Osteoblast (primary cell): ENCODE results near the gene RASGRP4. TPM values are rescaled to one million over a fixed set of nuclear protein-coding genes. Genes with fewer than 3 reads are reported as not detected.

Source experiments
- DNase-seq: peaks from one replicate; pipeline ENCODE4 v3.0.0; 2011; ENCODE audit warnings: low spot score, mixed read lengths; ENCODE audit not compliant: insufficient read length; ENCODE audit errors: missing footprints
- H2AFZ ChIP-seq: 2 replicates; pipeline ENCODE4 v1.6.0; 2011; ENCODE audit warnings: mild to moderate bottlenecking, low read length
- H3K27ac ChIP-seq: 2 replicates; pipeline ENCODE4 v1.5.1; 2011; ENCODE audit warnings: mild to moderate bottlenecking, low read depth, low read length, moderate library complexity
- H3K27me3 ChIP-seq: 2 replicates; pipeline ENCODE4 v1.6.0; 2012; ENCODE audit warnings: mild to moderate bottlenecking, control low read depth, inconsistent platforms, low read length, moderate library complexity; ENCODE audit not compliant: insufficient read depth
- H3K36me3 ChIP-seq: 2 replicates; pipeline ENCODE4 v1.5.1; 2011; ENCODE audit warnings: mild to moderate bottlenecking, low read length, control low read depth, moderate library complexity; ENCODE audit not compliant: insufficient read depth
- H3K4me1 ChIP-seq: 2 replicates; pipeline ENCODE4 v1.5.1; 2011; ENCODE audit warnings: mild to moderate bottlenecking, low read length, control low read depth, moderate library complexity; ENCODE audit not compliant: insufficient read depth
- H3K4me2 ChIP-seq: 2 replicates; pipeline ENCODE4 v1.6.0; 2011; ENCODE audit warnings: mild to moderate bottlenecking, low read length; ENCODE audit not compliant: insufficient read depth
- H3K4me3 ChIP-seq: fragments of 200-600 bp; sonication (generic); 3 replicates; pipeline ENCODE4 v1.5.1; 2012; ENCODE audit warnings: mild to moderate bottlenecking, low read length, inconsistent platforms; ENCODE audit not compliant: insufficient read depth
- H3K79me2 ChIP-seq: 2 replicates; pipeline ENCODE4 v1.6.0; 2012; ENCODE audit warnings: mild to moderate bottlenecking, low read length, control low read depth, inconsistent platforms; ENCODE audit not compliant: insufficient read depth
- H3K9me3 ChIP-seq: 2 replicates; pipeline ENCODE4 v1.5.1; 2011; ENCODE audit warnings: low read depth, low read length, control low read depth
- H4K20me1 ChIP-seq: 2 replicates; pipeline ENCODE4 v1.6.0; 2012; ENCODE audit warnings: mild to moderate bottlenecking, low read length, control low read depth; ENCODE audit not compliant: insufficient read depth
- total RNA-seq: library from RNA; depleted of rRNA; stranded (reverse); fragments of >200 nt; gene quantifications from 2 replicates; pipeline ENCODE4 v1.2.3, GENCODE V29; 2012
- TF ChIP-seq, protein P1 (sequence below): IDR thresholded peaks from 2 replicates; pipeline ENCODE4 v1.5.1; 2011; ENCODE audit warnings: mild to moderate bottlenecking, low read depth, low read length, moderate library complexity; ENCODE audit errors: extremely low read depth

The RASGRP4 gene
- total RNA-seq, 1 donor, result not detected

DNA sequence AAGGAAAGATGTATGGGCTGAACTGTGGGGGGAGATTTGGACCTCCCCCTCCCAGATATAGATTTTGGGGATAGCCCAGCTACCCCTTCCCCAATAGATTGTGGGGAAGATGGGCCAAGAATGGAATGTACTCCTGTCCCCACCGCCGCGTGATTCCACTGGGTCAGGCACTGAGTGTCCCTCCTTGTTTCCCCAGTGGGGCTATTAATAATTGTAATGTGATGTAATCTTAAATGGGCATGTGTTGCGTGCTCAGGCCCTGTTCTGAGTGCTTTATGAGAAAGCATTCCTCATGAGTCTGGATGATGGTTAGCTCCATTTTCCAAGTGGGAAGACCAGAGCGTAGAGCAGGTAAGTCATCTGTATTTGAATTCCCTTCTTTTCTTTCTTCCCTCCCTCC, 50.3 kb downstream of the RASGRP4 start:
- DNase-seq, result peak; percentile 91
- Histone ChIP-seq H2AFZ (no peak overlapping the region), H3K27me3 (no peaks in the 10 kb centered on the region), H3K4me1 (peaks cover 15% of the 10 kb centered on the region), H3K4me2 (peak overlapping the region; percentile 88), H3K9me3 (no peaks in the 10 kb centered on the region), H3K4me3 (peak overlapping the region; percentile 98), H4K20me1 (peaks cover 36% of the 10 kb centered on the region), H3K27ac (peak overlapping the region; percentile 95), H3K36me3 (peaks cover 31% of the 10 kb centered on the region), H3K79me2 (peaks cover 58% of the 10 kb centered on the region)
- TF ChIP-seq, protein P1, sequence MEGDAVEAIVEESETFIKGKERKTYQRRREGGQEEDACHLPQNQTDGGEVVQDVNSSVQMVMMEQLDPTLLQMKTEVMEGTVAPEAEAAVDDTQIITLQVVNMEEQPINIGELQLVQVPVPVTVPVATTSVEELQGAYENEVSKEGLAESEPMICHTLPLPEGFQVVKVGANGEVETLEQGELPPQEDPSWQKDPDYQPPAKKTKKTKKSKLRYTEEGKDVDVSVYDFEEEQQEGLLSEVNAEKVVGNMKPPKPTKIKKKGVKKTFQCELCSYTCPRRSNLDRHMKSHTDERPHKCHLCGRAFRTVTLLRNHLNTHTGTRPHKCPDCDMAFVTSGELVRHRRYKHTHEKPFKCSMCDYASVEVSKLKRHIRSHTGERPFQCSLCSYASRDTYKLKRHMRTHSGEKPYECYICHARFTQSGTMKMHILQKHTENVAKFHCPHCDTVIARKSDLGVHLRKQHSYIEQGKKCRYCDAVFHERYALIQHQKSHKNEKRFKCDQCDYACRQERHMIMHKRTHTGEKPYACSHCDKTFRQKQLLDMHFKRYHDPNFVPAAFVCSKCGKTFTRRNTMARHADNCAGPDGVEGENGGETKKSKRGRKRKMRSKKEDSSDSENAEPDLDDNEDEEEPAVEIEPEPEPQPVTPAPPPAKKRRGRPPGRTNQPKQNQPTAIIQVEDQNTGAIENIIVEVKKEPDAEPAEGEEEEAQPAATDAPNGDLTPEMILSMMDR, result no peak

DNA sequence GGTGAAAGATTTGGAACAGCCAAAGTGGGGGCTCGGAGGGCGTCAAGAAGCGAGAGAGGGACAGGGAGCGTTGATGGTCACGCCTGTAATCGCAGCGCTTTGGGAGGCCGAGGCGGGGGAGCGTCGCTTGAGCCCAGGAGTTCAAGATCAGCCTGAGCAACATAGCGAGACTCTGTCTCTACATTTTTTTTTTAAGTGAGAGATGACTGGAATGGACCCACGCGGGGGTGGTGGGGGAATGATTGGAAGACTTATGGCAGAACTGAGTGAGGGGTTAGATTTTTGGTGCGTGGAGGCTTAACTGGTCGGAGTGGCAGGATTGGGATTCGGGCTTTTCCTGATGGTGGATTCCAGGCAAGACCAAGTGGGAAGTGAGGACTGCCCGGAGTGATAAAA, 50.9 kb downstream of the RASGRP4 start:
- Histone ChIP-seq H3K4me2 (peak overlapping the region; percentile 88), H3K4me3 (peak overlapping the region; percentile 98), H3K36me3 (peaks cover 25% of the 10 kb centered on the region), H3K79me2 (peaks cover 51% of the 10 kb centered on the region), H3K9me3 (no peaks in the 10 kb centered on the region), H2AFZ (peak overlapping the region; percentile 91), H3K27ac (peak overlapping the region; percentile 95), H3K4me1 (peaks cover 15% of the 10 kb centered on the region), H3K27me3 (no peaks in the 10 kb centered on the region), H4K20me1 (peaks cover 33% of the 10 kb centered on the region)
- TF ChIP-seq, protein P1, result no peak
- peak; percentile 70 for DNase-seq

DNA sequence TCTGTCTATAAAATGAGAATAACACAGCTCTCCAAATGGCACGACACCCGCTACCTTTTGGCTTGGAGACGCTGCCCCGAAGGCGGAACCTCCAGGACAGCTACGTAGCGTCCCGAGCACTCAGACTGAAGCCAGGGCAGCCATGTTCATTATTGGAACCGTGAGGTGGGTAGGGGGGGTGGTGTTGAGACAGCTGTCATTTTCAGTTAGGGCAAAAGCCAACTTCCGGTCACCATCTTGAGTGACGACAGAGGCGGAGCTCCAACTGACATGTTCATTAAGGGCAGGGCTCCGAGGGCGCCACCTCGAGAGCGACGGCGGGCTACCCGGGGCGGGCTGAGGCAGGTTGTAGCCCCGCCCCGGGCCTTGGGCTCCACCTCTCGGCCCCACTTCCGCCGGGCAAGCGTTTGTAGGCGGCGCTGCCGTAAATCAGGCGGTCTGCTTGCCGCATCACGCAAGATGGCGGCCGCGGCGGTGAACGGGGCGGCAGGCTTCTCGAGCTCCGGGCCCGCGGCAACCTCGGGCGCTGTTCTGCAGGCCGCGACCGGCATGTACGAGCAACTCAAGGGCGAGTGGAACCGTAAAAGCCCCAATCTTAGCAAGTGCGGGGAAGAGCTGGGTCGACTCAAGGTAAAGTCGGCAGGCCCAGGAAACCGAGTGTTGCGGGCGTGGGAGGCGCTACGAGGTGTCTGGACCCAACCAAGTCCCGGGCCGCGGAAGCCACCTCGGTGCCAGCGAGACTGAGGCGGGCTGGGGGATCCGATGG, 51.5 kb downstream of the RASGRP4 start, which contains the start of gene PSMD8:
PSMD8 (plus strand) TSS at position 240 of the 766 bp plus-strand sequence; CDS start at position 271, 31 bp downstream.
- Histone ChIP-seq H3K4me1 (peaks cover 15% of the 10 kb centered on the region), H3K4me2 (peak within 1 kb of the TSS; percentile 88), H3K27ac (peak within 1 kb of the TSS; percentile 95), H2AFZ (peak within 1 kb of the TSS; percentile 91), H3K79me2 (peaks cover 49% of the 10 kb centered on the region), H4K20me1 (peaks cover 31% of the 10 kb centered on the region), H3K9me3 (no peaks in the 10 kb centered on the region), H3K27me3 (no peaks in the 10 kb centered on the region), H3K4me3 (peak within 1 kb of the TSS; percentile 98), H3K36me3 (peaks cover 19% of the 10 kb centered on the region)
- TF ChIP-seq, protein P1, result no peak
- DNase-seq, result peak; percentile 99

DNA sequence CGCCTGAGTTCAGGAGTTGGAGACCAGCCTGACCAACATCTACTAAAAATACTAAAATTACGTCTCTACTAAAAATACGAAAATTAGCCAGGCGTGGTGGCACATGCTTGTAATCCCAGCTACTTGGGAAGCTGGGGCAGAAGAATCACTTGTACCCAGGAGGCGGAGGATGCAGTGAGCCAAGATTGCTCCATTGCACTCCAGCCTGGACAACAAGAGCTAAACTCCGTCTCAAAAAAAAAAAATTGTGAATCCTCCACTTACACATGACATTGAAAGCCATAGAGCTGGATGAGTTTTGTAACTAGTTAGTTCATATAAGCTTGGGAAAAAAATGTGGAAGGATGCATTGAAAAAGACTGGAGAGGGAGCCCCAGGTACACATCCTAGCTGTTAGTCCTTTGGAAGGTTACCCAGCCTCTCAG, 52.1 kb downstream of the RASGRP4 start:
- peak overlapping the region; percentile 31 for H3K27ac ChIP-seq
- peaks cover 43% of the 10 kb centered on the region for H3K79me2 ChIP-seq
- H3K27me3 ChIP-seq, result peaks cover 1% of the 10 kb centered on the region
- H3K4me1 ChIP-seq, result peaks cover 15% of the 10 kb centered on the region
- peak overlapping the region; percentile 77 for H2AFZ ChIP-seq
- TF ChIP-seq, protein P1, result no peak
- H3K4me2 ChIP-seq, result peak overlapping the region; percentile 72
- H3K36me3 ChIP-seq, result peaks cover 13% of the 10 kb centered on the region
- H4K20me1 ChIP-seq, result peaks cover 25% of the 10 kb centered on the region
- no peaks in the 10 kb centered on the region for H3K9me3 ChIP-seq
- no peak for DNase-seq
- peak overlapping the region; percentile 98 for H3K4me3 ChIP-seq
